Mammary epithelial cell (primary cell): ENCODE results near the gene GTSE1.

Experiments
- CTCF ChIP-seq, 2 donors: IDR thresholded peaks in 1 of 2; conservative IDR thresholded peaks in 1 of 2; 2 replicates each; pipeline ENCODE4 v1.5.1; 2011 to 2012; ENCODE audit warnings: inconsistent platforms in 2 of 2, low read length in 2 of 2, mild to moderate bottlenecking in 2 of 2, control low read depth in 1 of 2, low read depth in 1 of 2; ENCODE audit not compliant: insufficient read depth in 1 of 2; ENCODE audit errors: extremely low read depth in 1 of 2
- EZH2 ChIP-seq: IDR thresholded peaks from 2 replicates; pipeline ENCODE4 v1.6.1; 2012; ENCODE audit warnings: low read length, inconsistent platforms, borderline replicate concordance

GRCh38 chr22:46286006-46286405, 10.7 kb upstream of the GTSE1 start:
- TF ChIP-seq CTCF (conservative IDR thresholded peaks at IDR 0.05 in 1 of 2, IDR thresholded peaks at IDR 0.05 in 1 of 2; ENCODE audit: extremely low read depth in 1 of 2, insufficient read depth in 1 of 2, low read depth in 1 of 2, low read length in 2 of 2) (no peak), EZH2 (no peak)
